Urothelium cell line (cell line): Measurements from ENCODE around the gene ACADVL.
A peak's percentile ranks its signal among the peaks of the same experiment; 100 is the strongest.

Source experiments
- DNase-seq: peaks from one replicate; pipeline ENCODE4 v3.0.0; 2011; ENCODE audit warnings: low spot score, mixed read lengths
- FAIRE-seq: peaks from 2 replicates; lab custom pipeline; 2011; peaks lifted over from hg19 to GRCh38; lab: Jason Lieb, UNC

The ACADVL gene

DNA sequence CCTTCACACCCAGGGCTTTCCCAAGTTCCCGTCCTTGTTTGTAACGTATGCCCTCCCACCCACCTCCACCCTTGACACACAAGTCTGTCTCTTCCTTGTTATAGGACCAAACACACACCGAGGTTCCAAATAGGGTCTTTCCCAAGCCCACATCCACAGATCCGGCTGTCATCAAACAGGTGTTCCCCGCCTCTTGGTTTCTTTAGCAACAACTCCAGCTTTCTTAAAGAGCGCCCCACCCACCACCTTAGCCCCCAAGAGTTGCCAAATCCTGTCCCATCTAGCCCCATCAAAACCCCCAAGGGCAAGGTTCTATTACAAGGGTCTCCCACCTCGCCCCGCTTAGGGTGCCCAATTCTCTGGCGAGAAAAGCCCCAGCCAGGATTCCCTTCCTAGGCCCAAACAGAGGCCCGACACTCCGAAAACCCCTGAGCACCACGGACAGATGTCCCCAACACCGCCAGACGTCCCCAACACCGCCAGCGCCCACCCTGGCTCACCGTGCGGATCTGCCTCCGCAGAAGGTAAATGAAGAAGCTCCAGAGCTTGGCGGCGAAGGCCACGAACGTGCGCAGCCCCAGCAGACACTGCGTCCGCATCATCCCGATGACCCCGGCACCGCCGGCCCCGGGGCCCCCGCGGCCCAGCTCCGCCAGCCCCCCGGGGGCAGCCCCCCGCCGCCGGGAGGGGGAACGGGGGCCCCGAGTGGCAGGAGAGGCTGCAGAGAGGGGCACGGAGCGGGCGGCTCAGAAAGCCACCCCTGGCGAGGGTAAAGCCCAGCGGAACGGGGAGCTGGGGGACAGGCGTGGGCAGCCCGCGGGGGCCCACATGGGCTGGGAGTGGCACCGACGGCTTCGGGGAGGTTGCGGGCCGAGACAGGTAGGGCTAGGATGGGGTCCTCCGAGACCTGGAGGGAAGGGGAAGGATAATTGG lies 31.2 kb downstream of the ACADVL start:
- DNase-seq (no peak), FAIRE-seq (no peak)

DNA sequence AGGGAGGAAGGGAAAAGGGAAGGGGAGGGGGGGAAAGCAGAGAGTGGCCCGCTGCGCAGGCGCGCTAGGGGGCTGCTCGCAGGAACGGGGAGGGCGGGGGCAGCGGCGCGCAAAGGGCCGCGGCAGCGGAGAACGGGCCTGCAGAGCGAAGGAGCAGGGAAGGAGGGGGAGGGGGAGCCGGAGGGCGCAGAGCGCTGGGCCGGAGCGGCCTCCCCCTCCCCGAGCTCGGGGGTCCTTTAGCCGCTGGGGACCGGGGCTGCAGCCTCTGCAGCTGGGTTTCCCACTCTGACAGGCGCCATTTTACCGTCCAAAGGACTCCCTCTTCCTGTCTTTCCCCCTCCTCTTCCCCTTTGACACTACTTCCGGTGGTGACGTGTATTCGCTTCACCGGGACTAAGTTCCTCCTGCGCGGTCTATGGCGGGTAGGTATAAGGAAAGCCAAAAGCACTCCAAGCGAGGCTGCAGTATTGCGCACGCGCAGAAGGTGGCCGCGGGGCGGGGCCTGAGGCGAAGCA lies 32.0 kb downstream of the ACADVL start, which contains the start of gene CTDNEP1:
Gene CTDNEP1, minus strand, starts transcription at position 74 of the 515 bp plus-strand sequence. CDS start 438 bp downstream, outside the sequence.
- FAIRE-seq (peak; percentile 81), DNase-seq (peak; percentile 92)

DNA sequence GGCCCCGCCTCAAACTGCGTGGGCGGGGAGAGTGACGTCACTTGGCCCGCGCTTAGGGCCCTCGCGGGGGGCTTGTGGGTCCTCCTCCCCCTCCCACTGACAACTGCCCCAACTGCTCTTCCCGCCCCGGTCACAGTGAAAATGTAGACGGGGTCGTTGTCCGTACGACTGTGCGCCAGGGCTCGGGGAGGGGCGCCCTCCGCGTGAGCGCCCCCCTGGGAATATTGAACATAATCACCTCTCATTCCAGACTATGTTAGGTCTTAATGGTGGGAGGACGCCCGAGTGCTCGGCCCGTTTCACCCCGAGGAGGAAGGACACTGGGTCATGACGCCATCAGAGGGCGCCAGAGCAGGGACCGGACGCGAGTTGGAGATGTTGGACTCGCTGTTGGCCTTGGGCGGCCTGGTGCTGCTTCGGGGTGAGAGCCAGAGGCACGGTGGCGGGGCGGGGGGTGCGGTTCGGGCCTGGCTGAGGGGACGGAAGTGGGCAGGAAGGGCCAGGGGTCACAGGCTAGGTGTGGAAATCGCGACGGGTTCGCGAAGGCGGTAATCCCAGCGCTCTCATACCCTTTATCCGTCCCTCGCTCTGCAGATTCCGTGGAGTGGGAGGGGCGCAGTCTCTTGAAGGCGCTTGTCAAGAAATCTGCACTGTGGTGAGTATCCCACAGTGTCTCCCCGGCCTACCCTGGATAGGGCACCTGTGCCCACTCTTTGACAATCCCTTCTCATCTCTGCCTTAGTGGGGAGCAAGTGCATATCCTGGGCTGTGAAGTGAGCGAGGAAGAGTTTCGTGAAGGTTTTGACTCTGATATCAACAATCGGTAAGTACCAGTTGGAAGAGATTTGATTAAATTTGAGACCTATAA lies 32.7 kb downstream of the ACADVL start, which contains the start of gene ELP5:
Gene ELP5, plus strand, starts transcription at position 40 of the 868 bp plus-strand sequence. Its CDS starts 336 bp downstream, at position 376.
- FAIRE-seq (peak; percentile 13), DNase-seq (peak; percentile 84)

DNA sequence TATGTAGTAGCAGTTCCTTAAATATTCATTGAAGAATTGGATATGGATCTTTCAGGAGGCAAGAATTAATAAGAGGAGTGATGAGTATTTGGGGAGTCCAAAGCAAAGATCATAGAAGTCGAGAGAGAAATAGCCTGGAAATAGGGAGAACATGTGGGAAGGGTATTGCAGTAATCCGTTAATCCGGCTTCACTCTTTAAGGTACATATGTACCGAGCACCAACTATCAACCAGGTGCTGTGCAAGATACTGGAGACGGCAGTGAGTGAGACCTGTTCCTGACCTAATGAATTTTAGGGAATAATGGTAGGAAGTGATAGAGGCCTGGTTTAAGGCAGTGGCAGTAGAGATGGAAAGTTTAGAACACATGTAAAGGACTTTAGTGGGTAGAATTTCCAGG lies 33.3 kb downstream of the ACADVL start:
- FAIRE-seq = no peak

DNA sequence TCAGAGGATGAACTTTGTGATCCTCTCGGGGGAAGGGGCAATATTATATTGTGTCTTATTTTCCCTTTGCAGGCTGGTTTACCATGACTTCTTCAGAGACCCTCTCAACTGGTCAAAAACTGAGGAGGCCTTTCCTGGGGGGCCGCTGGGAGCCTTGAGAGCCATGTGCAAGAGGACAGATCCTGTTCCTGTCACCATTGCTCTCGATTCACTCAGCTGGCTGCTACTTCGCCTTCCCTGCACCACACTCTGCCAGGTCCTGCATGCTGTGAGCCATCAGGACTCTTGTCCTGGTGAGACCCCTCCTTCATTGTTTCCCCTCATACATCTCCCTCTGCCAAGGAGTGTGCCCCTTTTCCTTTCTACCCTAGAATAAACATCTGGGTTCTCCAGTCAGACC lies 34.8 kb downstream of the ACADVL start:
- no peak for DNase-seq
- FAIRE-seq = no peak

More for the DNA sequence above, 33.3 kb downstream of the ACADVL start:
- no peak for DNase-seq

DNA sequence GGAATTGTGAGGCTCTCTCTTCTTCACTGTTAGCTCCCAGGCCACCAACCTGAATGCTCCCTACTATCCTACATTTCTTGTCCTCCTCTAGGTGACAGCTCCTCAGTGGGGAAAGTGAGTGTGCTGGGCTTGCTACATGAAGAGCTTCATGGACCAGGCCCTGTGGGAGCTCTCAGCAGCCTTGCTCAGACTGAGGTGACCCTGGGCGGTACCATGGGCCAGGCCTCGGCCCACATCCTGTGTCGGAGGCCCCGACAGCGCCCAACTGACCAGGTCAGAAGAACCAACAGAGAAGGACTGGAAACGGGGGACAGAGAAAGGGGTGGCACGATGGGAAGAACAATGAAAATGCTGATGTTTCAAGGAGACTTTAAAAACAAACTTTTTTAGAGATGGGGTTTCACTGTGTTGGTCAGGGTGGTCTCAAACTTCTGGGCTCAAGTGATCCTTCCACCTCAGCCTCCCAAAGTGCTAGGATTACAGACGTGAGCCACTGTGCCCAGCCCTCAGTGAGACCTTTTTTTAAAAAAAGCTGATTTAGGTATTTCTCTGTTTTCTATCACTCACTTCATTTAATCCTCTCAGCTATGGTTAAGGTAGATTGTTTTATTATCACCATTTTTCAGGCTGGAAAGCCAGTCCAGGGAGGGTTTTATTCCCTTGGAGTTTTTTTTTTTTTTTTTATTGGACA lies 37.2 kb downstream of the ACADVL start:
- DNase-seq (no peak), FAIRE-seq (no peak)

DNA sequence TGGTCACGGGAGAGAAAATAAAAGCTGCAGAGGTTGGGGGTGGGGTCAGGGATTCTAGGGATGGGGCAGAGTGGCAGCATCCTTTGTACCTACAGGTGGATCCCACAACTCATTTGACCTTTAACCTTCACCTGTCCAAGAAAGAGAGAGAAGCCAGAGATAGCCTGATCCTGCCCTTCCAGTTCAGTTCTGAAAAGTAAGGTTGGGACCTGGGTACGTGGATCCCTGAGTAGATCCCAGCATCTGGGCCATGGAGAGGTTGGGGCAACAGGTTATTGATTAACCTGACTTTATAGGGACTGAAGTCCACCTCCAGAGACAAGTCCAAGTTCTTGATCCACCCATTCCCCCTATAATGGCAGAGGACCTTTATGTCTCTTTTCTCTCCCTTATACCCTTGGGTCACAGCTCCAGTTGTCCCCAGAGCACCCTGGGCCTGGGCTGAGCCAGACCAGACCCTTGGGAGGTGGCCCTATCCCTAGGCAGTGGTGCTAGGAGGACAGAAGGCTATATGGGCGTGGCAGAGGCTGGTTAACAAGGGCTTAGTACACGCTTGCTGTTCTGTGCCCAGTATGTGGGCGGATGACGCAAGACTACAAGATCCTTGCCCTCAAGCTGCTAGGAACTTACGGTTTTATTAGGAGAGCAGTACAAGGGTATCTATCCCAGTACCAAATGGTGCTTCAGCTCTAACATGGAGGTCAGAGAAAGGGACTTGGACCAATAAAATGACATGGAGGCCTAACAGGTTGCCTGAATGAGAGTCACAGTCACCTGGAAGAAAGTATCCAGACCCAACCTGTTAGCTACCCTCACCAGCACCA lies 39.2 kb downstream of the ACADVL start:
- DNase-seq (no peak), FAIRE-seq (no peak)

DNA sequence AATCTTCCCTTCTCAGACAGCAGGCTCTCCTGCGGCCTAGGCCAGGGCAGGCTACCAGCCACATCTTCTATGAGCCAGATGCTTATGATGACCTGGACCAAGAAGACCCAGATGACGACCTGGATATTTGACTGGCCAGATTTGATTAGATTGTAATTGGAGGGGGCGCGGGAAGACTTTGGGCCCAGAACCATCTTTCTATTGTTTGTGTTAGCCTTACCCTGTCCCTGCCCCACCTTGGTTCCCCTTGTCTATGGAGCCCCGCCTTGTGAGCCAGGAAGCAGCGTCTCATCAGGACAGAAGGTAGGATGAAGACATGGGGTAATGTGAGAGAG lies 39.8 kb downstream of the ACADVL start:
- FAIRE-seq = no peak
- DNase-seq = no peak

DNA sequence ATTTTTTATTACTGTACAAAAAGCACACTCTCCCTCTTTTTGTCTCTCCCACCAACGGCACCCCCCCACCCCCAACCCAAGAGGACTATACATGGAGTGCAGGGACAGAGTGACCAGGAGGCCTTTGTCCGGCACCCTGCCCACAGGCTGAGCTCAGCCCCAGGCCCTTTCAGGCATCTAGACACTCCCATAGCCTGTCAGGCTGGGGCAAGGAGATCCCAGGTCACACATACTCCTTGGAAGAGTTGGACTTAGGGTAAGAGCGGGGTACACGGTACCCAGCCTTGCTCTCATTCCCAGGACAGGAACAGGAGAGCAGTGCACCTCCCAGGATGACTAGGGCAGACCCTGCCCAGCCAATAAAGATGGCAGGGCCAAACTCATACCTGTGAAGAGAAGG lies 40.4 kb downstream of the ACADVL start:
- no peak for DNase-seq
- FAIRE-seq = no peak

DNA sequence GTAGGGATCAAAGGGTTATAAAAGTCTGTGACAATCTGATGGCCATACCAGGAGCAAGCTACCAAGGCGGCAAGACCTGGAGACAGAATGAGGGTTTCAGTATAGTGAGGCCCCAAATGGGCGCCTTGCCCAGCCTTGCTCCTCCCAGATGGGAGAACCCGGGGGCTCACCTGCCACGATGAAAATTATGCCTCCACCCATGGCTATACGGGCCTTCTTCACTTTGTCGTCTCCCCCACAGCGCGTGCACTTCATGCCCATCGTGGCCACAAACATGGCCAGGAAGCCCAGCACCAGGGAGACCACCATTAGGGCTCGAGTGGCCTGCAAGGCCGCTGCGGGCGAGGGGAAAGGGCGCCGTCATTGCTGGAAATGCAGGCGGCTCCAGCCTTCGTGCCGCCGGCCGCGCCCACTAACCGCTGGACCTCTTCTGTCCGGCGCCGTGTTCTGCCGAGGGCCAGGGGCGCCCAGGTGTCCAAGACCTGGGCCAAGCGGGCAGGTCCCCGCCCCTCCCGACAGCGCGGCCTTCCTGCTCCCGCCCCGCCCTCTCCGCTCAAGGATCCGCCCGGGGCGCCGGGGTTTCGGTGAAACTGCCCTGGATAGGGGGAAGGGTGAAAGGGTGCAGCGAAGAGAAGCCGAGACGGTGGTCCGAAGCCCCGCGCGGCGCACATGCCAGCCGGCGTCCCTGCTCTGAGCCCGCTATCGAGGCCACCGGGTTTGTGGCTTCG lies 41.1 kb downstream of the ACADVL start:
- no peak for FAIRE-seq
- DNase-seq = no peak

DNA sequence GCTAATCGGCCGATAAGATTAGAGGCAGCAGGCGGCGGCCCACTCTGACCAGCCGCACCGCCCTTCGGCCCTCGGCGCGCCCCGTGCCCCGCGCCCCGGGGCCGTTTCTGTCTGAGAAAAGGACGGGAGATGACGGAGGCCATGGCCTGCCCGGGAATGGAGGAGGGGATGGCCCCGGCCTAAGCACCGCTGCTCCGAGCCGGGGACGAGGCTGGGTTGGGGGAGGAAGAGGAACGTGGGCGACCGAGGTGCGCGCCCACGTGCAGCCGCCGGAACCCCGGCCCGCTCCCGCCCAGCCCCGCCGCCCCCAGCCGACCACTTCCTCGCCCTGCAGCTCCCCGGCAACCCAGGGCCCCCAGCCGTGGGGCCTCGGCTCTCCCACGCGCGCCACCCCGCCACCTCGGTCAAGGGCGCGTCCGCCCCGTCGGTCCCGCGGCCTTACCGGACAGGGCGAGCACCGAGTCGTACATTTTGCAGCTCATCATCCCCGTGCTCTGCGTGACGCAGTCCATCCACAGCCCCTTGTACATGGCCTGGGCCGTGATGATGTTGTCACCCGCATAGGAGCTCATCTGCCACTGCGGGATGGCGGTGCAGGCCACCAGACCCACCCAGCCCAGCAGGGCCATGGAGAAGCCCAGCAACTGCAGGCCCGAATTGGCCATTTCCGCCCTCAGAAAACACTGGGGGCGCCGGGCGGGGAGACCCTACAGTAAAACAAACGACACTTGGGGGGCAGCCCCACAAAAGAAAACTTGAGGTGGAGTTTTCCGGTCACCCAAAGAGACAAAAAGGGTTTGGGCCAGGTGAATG lies 41.8 kb downstream of the ACADVL start:
- DNase-seq (no peak), FAIRE-seq (no peak)

DNA sequence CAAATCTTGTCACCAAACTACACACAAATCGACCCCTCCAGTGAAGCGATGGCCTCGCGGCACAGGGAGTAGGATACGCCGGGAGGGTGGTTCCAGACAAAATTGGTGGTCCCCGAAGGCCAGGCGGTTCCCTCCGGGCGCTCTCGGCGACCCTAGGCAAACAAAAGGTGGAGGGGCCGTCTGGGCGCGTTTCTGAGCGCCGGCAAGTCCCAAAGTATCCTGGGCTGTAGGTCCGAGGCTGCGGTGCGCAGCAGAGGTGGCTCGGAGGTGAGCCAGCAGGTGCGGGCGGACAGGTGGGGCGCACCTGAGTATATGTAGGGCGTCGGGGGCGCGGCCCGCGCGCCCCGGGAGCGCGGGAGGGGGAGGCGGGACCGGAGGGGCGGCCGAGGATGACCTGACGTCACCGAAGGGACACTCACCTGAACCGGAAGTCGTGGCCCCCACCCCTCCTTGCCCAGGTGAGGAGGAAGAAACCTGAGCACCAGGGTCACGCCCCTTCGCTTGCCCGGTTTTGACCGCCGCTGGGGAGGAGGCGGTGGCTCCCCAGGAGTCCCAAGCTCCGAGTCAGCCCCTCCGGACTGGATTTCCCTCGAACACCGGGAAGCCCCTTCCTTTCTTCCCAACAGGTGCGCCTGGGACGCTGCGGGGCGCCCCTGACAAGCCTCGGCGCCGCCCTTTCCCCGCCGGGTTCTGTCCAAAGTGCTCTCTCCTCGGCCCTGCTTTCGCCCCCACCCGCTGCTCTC lies 42.6 kb downstream of the ACADVL start, which contains the start of gene CLDN7:
Gene CLDN7, minus strand, starts transcription at position 287 of the 743 bp plus-strand sequence. CDS start 435 bp downstream, outside the sequence.
- DNase-seq (no peak), FAIRE-seq (no peak)

DNA sequence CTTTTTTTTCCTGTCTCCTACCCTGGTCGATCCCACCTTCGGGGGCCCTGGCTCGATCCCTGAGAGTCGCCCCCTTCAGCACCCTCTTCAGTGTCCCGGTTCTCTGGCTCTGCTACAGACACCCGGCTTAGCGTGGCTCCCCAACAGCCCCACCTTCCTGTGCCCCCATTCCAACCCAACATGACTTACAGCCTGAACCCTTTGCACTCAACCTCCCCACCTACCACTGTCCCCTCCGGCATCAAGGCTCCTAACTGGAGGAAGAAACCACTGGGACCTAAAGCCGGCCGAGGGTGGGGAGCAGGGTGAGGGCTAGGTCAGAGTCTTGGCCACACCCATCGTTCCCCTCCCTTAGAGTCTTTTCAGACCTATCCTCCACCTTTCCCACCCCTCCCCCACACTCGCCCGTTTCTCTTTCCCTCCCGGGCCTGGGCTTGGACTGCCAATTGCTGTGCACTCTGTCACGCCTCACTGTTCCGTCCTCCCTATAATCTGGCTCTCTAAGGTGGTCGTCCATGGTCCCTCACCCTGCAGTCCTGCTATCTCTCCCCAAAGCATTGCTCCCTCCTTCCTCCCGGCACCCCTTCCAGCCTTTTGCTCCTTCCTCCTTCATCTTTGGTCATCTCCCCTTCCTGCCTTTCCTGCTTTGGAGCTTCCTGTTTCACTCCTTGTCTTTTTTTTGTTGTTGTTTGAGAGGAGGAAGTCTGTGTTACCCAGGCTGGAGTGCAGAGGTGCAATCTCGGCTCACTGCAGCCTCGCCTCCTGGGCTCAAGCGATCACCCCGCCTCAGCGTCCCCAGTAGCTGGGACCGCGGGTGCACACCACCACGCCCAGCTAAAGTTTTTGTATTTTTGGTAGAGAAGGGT lies 43.4 kb downstream of the ACADVL start:
- no peak for FAIRE-seq
- no peak for DNase-seq

DNA sequence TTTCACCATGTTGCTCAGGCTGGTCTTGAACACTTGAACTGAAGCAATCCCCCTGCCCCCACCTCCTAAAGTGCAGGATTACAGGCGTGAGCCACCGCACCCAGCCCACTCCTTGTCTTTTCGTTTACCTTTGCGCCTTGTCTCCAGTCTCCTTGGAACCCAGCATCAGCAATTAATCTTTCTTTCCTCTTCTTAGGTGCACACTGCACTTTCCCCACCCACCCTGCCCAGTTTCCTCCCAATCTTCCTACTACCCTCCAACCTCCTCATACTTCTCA lies 44.0 kb downstream of the ACADVL start:
- no peak for FAIRE-seq
- no peak for DNase-seq

DNA sequence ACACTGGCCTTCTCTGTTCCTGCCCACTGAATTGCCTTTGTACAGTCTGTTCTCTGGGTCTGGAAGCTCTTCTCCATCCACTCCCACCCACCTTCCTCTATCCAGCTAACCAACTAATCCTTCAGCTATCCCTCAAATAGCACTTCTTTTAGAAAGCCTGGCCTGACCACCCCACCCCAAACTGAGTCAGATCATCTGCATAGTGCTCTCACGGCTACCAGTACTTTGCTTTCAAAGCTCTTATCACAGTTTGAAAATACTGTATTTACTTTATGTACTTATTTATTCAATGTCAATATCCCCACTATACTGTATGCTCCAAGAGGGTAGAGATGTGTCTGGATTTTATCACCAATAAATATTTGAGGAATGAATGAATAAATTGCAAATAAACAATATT lies 47.0 kb downstream of the ACADVL start:
- FAIRE-seq (no peak), DNase-seq (no peak)
